Measurements from ENCODE around the gene GJC2.

- TF ChIP-seq GATA2 (IDR thresholded peaks at IDR 0.05; ENCODE audit: low read depth, low read length) (0 out of 2 replicates have a peak, but pooled peaks have one; percentile 24), GATA3 (IDR thresholded peaks at IDR 0.05; ENCODE audit: low read depth, low read length) (no peak)
Observed at GRCh38 chr1:228185641-228185965, 35.9 kb downstream of the GJC2 start.

Measured in SH-SY5Y (cell line).